Neural cell (in vitro differentiated cells): Measurements from ENCODE around the gene KRT2.

Source experiments
- CTCF ChIP-seq: fragments of 450-650 bp; IDR thresholded peaks from 2 replicates; pipeline ENCODE4 v1.5.1; 2014; ENCODE audit warnings: antibody characterized with exemption, mild to moderate bottlenecking, moderate library complexity; ENCODE audit not compliant: poor library complexity, severe bottlenecking
- EP300 ChIP-seq: fragments of 450-650 bp; conservative IDR thresholded peaks from 2 replicates; pipeline ENCODE4 v1.6.1; 2014; ENCODE audit warnings: antibody characterized with exemption, mild to moderate bottlenecking, moderate library complexity; ENCODE audit not compliant: poor library complexity, severe bottlenecking
- RAD21 ChIP-seq: fragments of 450-650 bp; conservative IDR thresholded peaks from 2 replicates; pipeline ENCODE4 v1.6.1; 2014; ENCODE audit warnings: antibody characterized with exemption, mild to moderate bottlenecking, moderate library complexity

DNA sequence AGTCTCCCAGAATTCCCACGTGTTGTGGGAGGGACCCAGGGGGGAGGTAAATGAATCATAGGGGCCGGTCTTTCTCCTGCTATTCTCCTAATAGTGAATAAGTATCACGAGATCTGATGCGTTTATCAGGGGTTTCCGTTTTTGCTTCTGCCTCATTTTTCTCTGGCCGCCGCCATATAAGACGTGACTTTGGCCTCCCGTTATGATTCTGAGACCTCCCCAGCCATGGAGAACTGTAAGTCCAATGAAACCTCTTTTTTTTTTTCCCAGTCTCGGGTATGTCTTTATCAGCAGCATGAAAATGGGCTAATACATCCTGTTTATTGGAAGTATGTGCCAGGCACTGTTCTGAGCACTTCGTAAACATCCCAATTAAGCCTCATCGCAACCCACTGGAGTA, 51.5 kb downstream of the KRT2 start:
- no peak for TF ChIP-seq RAD21
- TF ChIP-seq CTCF, result no peak
- TF ChIP-seq EP300, result no peak
